Endothelial cell of umbilical vein (primary cell): ENCODE measurements around the gene PI4KB. TPM values are rescaled to one million over a fixed set of nuclear protein-coding genes. Genes with fewer than 3 reads are reported as not detected.
"Not testable (repeated sequence)": the region's sequence is repeated elsewhere in the genome, so short reads cannot be mapped to it uniquely, and the experiment has no call there.

Experiments
- BruUV-seq: library from RNA; stranded (reverse); fragments of 400-500 nt; replicated peaks from 2 replicates; lab custom pipeline; 2021; lab: Mats Ljungman, UMichigan
- CTCF ChIA-PET: fragments of 300-600, 350-600 bp; sonication (Branson Sonifier 250); formaldehyde crosslinking; loops from one replicate; lab custom pipeline; 2021; ENCODE audit warnings: antibody characterized with exemption, inconsistent platforms; lab: Charles Lee
- POLR2A ChIA-PET: fragments of 300-600, 350-600 bp; sonication (Branson Sonifier 250); formaldehyde crosslinking; loops from one replicate; lab custom pipeline; 2021; ENCODE audit warnings: antibody characterized with exemption, inconsistent platforms; lab: Charles Lee
- DNase-seq: peaks from one replicate; pipeline ENCODE4 v3.0.0-alpha.2; 2011; ENCODE audit warnings: low read depth, low spot score
- FAIRE-seq: peaks from 2 replicates; lab custom pipeline; 2011; peaks lifted over from hg19 to GRCh38; lab: Jason Lieb, UNC
- H2AFZ ChIP-seq: 2 replicates; pipeline ENCODE4 v1.6.0; 2012; ENCODE audit warnings: low read depth, low read length, control low read depth, inconsistent platforms
- H3K27ac ChIP-seq: 2 replicates; pipeline ENCODE4 v1.5.1; 2011; ENCODE audit warnings: low read depth, mild to moderate bottlenecking, control low read depth, low read length, moderate library complexity; ENCODE audit not compliant: insufficient read depth
- H3K27me3 ChIP-seq, 2 experiments: 2 replicates each; pipeline versions ENCODE4 v1.6.0 to v1.6.1; 2011; ENCODE audit warnings: low read length in 2 of 2, mixed read lengths in 1 of 2; ENCODE audit not compliant: control insufficient read depth in 2 of 2, insufficient read depth in 2 of 2
- H3K36me3 ChIP-seq, 2 experiments: 2 replicates in 1 of 2; 3 replicates in 1 of 2; pipeline ENCODE4 v1.5.1; 2011; ENCODE audit warnings: low read length in 2 of 2, mild to moderate bottlenecking in 1 of 2, moderate library complexity in 1 of 2; ENCODE audit not compliant: control insufficient read depth in 2 of 2, insufficient read depth in 2 of 2; ENCODE audit errors: extremely low read depth in 1 of 2
- H3K4me1 ChIP-seq: 3 replicates; pipeline ENCODE4 v1.5.1; 2011; ENCODE audit warnings: mild to moderate bottlenecking, low read length; ENCODE audit not compliant: control insufficient read depth, insufficient read depth; ENCODE audit errors: extremely low read depth
- H3K4me2 ChIP-seq: 2 replicates; pipeline ENCODE4 v1.6.1; 2011; ENCODE audit warnings: low read length, control low read depth, mixed read lengths; ENCODE audit not compliant: insufficient read depth
- H3K4me3 ChIP-seq, 3 experiments: fragments of 200-600 bp in 1 of 3; sonication (generic), shearing (Covaris generic) in 1 of 3; replicated peaks in 1 of 3; 2 replicates each; pipeline ENCODE4 v1.5.1; 2011 to 2016; ENCODE audit warnings: control low read depth in 3 of 3, low read length in 3 of 3, mild to moderate bottlenecking in 2 of 3, inconsistent platforms in 1 of 3, low read depth in 1 of 3, moderate library complexity in 1 of 3; ENCODE audit not compliant: insufficient read depth in 1 of 3
- H3K79me2 ChIP-seq: 2 replicates; pipeline ENCODE4 v1.6.0; 2012; ENCODE audit warnings: low read length, inconsistent platforms; ENCODE audit not compliant: control insufficient read depth, insufficient read depth
- H3K9ac ChIP-seq: replicated peaks from 2 replicates; pipeline ENCODE3; 2011; ENCODE audit warnings: low read length, control low read depth; ENCODE audit not compliant: insufficient read depth; ENCODE audit errors: extremely low read depth
- H3K9me1 ChIP-seq: replicated peaks from 3 replicates; pipeline ENCODE4 v1.6.0; 2011; ENCODE audit warnings: mild to moderate bottlenecking, low read length; ENCODE audit not compliant: control insufficient read depth, insufficient read depth; ENCODE audit errors: extremely low read depth
- H3K9me3 ChIP-seq: replicated peaks from 2 replicates; pipeline ENCODE4 v1.5.1; 2012; ENCODE audit warnings: low read length, inconsistent platforms; ENCODE audit not compliant: control insufficient read depth, insufficient read depth
- H4K20me1 ChIP-seq: replicated peaks from 2 replicates; pipeline ENCODE3; 2011; ENCODE audit warnings: mild to moderate bottlenecking, low read length; ENCODE audit not compliant: control insufficient read depth, insufficient read depth; ENCODE audit errors: extremely low read depth
- EZH2 ChIP-seq: IDR thresholded peaks from 2 replicates; pipeline ENCODE4 v1.6.1; 2012; ENCODE audit warnings: borderline replicate concordance, low read depth, mild to moderate bottlenecking, moderate library complexity, low read length, inconsistent platforms; ENCODE audit not compliant: severe bottlenecking
- FOS ChIP-seq: IDR thresholded peaks from 2 replicates; pipeline ENCODE4 v1.6.1; 2011; ENCODE audit warnings: mild to moderate bottlenecking, low read length, moderate library complexity, borderline replicate concordance; ENCODE audit not compliant: insufficient read depth
- GATA2 ChIP-seq: IDR thresholded peaks from 2 replicates; pipeline ENCODE4 v1.7.0; 2011; ENCODE audit warnings: low read depth, mild to moderate bottlenecking, moderate library complexity, mixed read lengths, low read length; ENCODE audit not compliant: insufficient read length, insufficient read depth
- JUN ChIP-seq: IDR thresholded peaks from 2 replicates; pipeline ENCODE4 v1.6.1; 2011; ENCODE audit warnings: borderline replicate concordance, low read depth; ENCODE audit not compliant: insufficient read length, insufficient read depth
- MYC ChIP-seq: IDR thresholded peaks from one replicate; pipeline ENCODE4 v1.6.1; 2011; ENCODE audit warnings: mild to moderate bottlenecking, low read depth, low read length
- POLR2A ChIP-seq: IDR thresholded peaks from 2 replicates; pipeline ENCODE4 v1.6.1; 2012; ENCODE audit warnings: low read depth, mild to moderate bottlenecking, control low read depth, low read length
- POLR2AphosphoS5 ChIP-seq: IDR thresholded peaks from 2 replicates; pipeline ENCODE4 v1.6.1; 2012; ENCODE audit warnings: low read depth, mild to moderate bottlenecking, control low read depth, low read length, moderate library complexity; ENCODE audit not compliant: insufficient read depth
- dilution Hi-C: fragments of 300-500 bp; cut with MboI; formaldehyde crosslinking; loops from one replicate; pipeline ENCODE4 v1.15.0; 2019; ENCODE audit warnings: low sequenced_read_pairs; ENCODE audit not compliant: extremely low pct_ligation_motif_present
- intact Hi-C: fragments of 100-400 bp; cut with micrococcal nuclease; formaldehyde crosslinking; loops from one replicate; pipeline ENCODE4 v1.10.0; 2022
- polyA plus RNA-seq, 4 experiments: library from polyadenylated mRNA; depleted of rRNA in 3 of 4; stranded (reverse) in 3 of 4; unstranded in 1 of 4; fragments of >200 nt; gene quantifications; 2 replicates each; pipeline versions ENCODE4 v1.2.1 to v1.2.3, GENCODE V29; 2011 to 2012; ENCODE audit warnings: missing spikeins in 1 of 4
- total RNA-seq: library from RNA; stranded (reverse); gene quantifications from 2 replicates; pipeline ENCODE4 v1.2.3, GENCODE V29; 2021
- TF ChIP-seq, protein P1 (sequence below), 2 donors: IDR thresholded peaks; 1 replicate in 1 of 2; 2 replicates in 1 of 2; pipeline ENCODE4 v1.5.1; 2011; ENCODE audit warnings: low read length in 2 of 2, mild to moderate bottlenecking in 2 of 2, moderate library complexity in 2 of 2, control low read depth in 1 of 2, inconsistent platforms in 1 of 2, low read depth in 1 of 2; ENCODE audit not compliant: insufficient read depth in 1 of 2; ENCODE audit errors: extremely low read depth in 1 of 2
- TF ChIP-seq, protein P2 (sequence below): IDR thresholded peaks from 2 replicates; pipeline ENCODE4 v1.6.1; 2011; ENCODE audit not compliant: insufficient read depth, insufficient read length

The PI4KB gene
- total and polyA plus RNA-seq, 2 donors (not counting 3 experiments of a cell fraction or from before 2014, with no cell fraction given): 60.9 to 67.8 TPM

DNA sequence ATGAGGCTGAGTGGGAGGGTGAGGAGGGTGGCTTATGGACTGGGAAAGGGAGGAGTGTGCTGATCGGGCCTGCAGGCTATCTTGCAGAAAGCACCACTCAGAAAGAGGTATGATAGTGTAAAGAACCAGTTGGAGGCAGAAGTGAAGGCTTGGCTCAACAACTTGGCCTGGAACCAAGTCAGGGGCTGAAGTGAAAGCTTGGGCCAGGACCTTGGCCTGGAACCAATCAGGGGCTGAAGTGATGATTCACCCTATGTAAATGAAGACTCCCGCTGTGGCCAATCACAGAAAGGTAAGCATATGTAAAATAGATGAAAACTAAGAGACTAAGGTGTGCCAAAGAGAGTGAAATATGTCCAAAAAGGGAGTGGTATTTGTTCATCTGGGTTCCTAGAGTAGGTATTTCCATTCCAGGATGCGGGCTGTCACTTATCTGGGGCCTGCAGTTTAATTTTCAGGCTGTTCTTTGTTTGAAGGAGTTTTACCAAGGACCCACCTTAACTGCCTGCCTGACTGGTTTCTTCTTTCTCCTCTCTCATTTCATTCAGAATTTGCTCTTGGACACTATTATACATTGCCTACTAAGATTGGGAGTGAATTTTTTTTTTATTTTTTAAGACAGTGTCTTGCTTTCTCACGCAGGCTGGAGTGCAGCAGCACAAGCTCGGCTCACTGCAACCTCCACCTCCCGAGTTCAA, 25.0 kb upstream of the PI4KB start:
- Histone ChIP-seq H3K27me3 (no peaks in the 10 kb centered on the region), H3K4me2 (no peak overlapping the region), H3K9me1 (no peaks in the 10 kb centered on the region), H3K4me1 (peaks cover 5% of the 10 kb centered on the region), H3K79me2 (no peaks in the 10 kb centered on the region), H3K9me3 (no peaks in the 10 kb centered on the region), H3K9ac (no peak overlapping the region), H3K27ac (no peak overlapping the region), H2AFZ (no peak overlapping the region), H4K20me1 (no peaks in the 10 kb centered on the region), H3K36me3 (no peaks in the 10 kb centered on the region), H3K4me3 (no peak overlapping the region)
- CTCF ChIA-PET: interaction anchor here (0.7 to 2.2 kb wide), 4 partner anchors 9 to 20 kb away, joined by 3 to 13 read pairs (median 4); no protein-coding TSS in a partner anchor
- dilution Hi-C loops (no loop called here), intact Hi-C loops (no loop called here)
- BruUV-seq: no TSS peak
- DNase-seq: peak; percentile 33
- POLR2A ChIA-PET: interaction anchor here (0.6 kb wide), 1 partner anchor 10 kb away, joined by 3 read pairs; no protein-coding TSS in a partner anchor
- TF ChIP-seq EZH2 (no peak), MYC (no peak), GATA2 (no peak), POLR2AphosphoS5 (no peak), POLR2A (no peak), FOS (no peak), JUN (no peak)
- TF ChIP-seq, protein P1, sequence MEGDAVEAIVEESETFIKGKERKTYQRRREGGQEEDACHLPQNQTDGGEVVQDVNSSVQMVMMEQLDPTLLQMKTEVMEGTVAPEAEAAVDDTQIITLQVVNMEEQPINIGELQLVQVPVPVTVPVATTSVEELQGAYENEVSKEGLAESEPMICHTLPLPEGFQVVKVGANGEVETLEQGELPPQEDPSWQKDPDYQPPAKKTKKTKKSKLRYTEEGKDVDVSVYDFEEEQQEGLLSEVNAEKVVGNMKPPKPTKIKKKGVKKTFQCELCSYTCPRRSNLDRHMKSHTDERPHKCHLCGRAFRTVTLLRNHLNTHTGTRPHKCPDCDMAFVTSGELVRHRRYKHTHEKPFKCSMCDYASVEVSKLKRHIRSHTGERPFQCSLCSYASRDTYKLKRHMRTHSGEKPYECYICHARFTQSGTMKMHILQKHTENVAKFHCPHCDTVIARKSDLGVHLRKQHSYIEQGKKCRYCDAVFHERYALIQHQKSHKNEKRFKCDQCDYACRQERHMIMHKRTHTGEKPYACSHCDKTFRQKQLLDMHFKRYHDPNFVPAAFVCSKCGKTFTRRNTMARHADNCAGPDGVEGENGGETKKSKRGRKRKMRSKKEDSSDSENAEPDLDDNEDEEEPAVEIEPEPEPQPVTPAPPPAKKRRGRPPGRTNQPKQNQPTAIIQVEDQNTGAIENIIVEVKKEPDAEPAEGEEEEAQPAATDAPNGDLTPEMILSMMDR (IDR thresholded peaks at IDR 0.05; ENCODE audit: extremely low read depth in 1 of 2, insufficient read depth in 1 of 2, low read depth in 1 of 2, low read length in 2 of 2): no peak
- TF ChIP-seq, protein P2, sequence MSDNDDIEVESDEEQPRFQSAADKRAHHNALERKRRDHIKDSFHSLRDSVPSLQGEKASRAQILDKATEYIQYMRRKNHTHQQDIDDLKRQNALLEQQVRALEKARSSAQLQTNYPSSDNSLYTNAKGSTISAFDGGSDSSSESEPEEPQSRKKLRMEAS: no peak
- no peak for FAIRE-seq

DNA sequence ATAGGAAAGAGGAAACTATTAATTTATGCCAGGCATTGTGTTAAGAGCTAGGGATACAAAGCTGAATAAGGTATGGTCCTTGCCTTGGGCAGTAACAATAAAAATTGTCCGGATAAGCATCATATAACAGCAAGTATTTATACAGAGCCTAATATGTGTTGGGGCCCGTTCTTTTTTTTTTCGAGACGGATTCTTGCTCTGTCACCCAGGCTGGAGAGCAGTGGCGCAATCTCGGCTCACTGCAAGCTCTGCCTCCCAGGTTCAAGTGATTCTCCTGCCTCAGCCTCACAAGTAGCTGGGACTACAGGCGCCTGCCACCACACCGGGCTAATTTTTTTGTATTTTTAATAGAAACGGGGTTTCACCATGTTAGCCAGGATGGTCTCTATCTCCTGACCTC, 23.1 kb upstream of the PI4KB start:
- CTCF ChIA-PET: interaction anchor here (0.9 to 2.2 kb wide), 2 partner anchors 10 to 49 kb away, joined by 3 to 12 read pairs; no protein-coding TSS in a partner anchor
- H3K79me2 ChIP-seq, H3K4me3 ChIP-seq, H3K4me2 ChIP-seq, H3K9me3 ChIP-seq, H3K27ac ChIP-seq, dilution Hi-C loops, H3K9ac ChIP-seq, H3K9me1 ChIP-seq, FAIRE-seq, H3K27me3 ChIP-seq, H2AFZ ChIP-seq, H4K20me1 ChIP-seq, BruUV-seq, H3K36me3 ChIP-seq, intact Hi-C loops, POLR2A ChIA-PET, DNase-seq: not testable (repeated sequence)
- peaks cover 11% of the 10 kb centered on the region for H3K4me1 ChIP-seq
